NCI-H82 (cell line): Measurements from ENCODE around the gene PAM.
"Not testable (repeated sequence)": the region's sequence is repeated elsewhere in the genome, so short reads cannot be mapped to it uniquely, and the experiment has no call there.

Experiments used
- DNase-seq: peaks from one replicate; lab custom pipeline; 2025; lab: John Stamatoyannopoulos, UW

The PAM gene

DNA sequence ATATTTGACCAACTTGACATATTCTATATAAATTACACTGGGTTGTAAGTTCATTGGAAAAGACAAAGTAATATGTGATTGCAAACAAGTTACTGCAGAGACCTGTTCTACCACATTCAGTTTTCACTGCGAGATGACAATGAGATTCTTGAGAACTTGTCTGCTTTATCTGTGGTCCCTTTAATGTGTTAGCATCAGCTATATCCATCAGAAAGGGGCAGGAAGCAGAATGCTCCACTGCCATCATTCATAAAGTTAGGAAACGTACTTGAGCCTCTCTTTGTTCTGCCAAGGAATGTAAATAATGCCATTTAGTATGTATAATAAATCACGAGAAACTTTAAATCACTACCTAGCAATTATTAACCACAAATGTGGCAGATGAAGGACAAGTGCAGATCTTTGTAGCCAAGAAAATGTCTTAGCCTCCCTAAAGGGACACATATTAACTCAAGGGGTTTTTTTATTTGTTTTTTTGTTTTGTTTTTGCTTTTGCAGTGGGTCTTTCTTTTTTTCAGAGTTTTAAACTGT is 305.4 kb downstream of the PAM start:
- no peak for DNase-seq

DNA sequence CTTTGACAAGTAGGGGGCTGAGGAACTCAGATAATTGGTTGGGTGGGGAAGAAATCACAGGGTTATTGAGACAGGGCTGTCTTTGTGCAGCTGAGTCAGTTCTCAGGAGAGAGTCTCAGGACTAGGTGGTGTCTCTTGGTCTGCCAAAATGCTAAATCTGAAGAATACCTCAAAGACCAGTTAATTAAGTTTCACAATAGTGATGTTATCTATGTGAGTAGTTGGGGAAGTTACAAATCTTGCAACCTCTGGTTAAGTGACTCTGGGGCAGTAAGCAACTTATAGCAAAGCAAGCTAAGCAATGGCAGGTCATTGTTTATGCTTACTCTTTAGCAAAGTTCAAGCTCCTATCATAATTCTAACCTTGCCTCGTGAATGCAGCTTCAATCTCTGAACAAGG is 311.2 kb downstream of the PAM start:
- no peak for DNase-seq

DNA sequence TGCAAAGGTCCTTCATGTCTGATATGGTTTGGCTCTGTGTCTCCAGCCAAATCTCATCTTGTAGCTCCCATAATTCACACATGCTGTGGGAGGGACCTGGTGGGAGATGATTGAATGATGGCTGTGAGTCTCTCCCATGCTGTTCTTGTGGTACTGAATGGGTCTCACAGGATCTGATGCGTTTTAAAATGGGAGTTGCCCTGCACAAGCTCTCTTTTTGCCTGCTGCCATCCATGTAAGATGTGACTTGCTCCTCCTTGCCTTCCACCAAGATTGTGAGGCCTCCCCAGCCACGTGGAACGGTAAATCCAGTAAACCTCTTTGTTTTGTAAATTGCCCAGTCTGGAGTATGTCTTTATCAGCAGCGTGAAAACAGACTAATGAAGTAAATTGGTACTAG is 318.4 kb downstream of the PAM start:
- DNase-seq: not testable (repeated sequence)

DNA sequence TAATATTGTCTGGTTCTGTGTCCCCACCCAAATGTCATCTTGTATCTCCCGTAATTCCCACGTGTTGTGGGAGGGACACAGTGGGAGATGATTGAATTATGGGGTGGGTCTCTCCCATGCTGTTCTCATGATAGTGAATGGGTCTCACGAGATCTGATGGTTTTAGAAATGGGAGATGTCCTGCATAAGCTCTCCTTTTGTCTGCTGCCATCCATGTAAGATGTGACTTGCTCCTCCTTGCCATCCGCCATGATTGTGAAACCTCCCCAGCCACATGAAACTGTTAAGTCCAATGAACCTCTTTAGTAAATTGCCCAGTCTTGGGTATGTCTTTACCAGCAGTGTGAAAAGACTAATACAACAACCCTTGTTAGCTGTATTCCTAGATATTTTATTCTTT is 320.3 kb downstream of the PAM start:
- no peak for DNase-seq
